Sigmoid colon (tissue), 3 donors: ENCODE results near the gene LYPD6.

Experiments
- CTCF ChIP-seq, 4 experiments: fragments of 450-650 bp in 3 of 4; fragments of 200-600 bp in 1 of 4; IDR thresholded peaks; one replicate each; pipeline ENCODE4 v1.5.1; 2016 to 2019; ENCODE audit warnings: antibody characterized with exemption in 4 of 4, mild to moderate bottlenecking in 3 of 4, moderate library complexity in 2 of 4
- POLR2A ChIP-seq, 2 donors: fragments of 450-650 bp; IDR thresholded peaks; one replicate each; pipeline ENCODE4 v1.6.1; 2016; ENCODE audit warnings: antibody characterized with exemption in 2 of 2, mild to moderate bottlenecking in 2 of 2, moderate library complexity in 2 of 2

- no peak for TF ChIP-seq CTCF (IDR thresholded peaks at IDR 0.05)
- no peak for TF ChIP-seq POLR2A (IDR thresholded peaks at IDR 0.05)
Measured at GRCh38 chr2:149312039-149312438, 18.3 kb upstream of the LYPD6 start.
